HG03066 (cell line): Measurements from ENCODE around the gene LRPAP1.
A peak's percentile ranks its signal among the peaks of the same experiment; 100 is the strongest.

Experiments used
- ATAC-seq: cut with Tn5 transposase; IDR thresholded peaks from one replicate; pipeline ENCODE4 v1.9.1; 2021; ENCODE audit warnings: low read depth; ENCODE audit not compliant: unreplicated experiment

The LRPAP1 gene

DNA sequence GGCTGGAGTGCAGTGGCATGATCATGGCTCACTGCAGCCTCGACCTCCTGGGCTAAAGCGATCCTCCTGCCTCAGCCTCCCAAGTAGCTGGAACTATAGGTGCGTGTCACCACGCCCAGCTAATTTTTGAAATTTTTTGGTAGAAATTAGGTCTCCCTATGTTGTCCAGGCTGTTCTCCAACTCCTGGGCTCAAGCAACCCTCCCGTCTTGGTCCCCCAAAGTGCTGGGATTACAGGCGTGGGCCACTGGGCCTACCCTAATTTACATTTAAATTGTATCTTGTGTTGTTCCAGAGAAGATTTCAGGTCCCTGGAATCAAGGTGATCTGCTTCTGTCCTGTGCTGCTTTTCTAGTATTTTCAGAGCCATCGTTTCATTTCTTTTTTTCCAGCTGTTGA lies 1.2 kb upstream of the LRPAP1 start:
- ATAC-seq: no peak

DNA sequence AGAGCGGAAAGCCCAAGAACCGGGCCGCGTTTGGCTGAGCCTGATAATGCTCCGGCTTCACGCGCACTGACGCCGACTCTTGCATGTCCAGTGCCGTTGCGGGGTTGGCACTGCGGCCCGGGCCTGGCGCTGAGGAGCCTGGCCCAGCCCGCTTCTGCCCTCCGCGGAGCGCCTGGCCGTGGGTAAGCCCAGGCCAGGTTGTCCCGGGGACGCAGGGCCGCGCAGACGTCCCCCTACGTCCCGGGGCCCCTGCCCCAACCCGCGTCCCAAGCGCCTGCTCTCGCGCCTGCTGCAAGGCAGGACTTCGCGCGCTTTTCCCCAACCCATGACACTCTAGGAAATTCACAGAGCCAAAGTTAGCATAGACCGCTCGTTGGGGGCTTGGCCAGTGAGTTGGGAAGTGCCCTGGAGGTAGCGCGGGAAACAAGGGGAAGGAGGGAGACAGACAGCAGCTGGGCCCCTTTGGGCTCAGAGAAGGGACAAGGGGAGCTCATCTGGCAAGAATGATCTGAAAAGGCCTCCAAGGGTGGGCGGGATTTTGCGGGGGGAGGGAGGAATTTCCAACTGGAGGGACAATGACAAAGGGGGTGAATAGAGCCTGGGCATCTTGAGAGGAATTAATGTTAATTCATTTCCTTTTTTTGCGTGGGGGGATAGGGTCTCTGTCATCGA lies 665 bp upstream of the LRPAP1 start:
- ATAC-seq: peak; percentile 11

DNA sequence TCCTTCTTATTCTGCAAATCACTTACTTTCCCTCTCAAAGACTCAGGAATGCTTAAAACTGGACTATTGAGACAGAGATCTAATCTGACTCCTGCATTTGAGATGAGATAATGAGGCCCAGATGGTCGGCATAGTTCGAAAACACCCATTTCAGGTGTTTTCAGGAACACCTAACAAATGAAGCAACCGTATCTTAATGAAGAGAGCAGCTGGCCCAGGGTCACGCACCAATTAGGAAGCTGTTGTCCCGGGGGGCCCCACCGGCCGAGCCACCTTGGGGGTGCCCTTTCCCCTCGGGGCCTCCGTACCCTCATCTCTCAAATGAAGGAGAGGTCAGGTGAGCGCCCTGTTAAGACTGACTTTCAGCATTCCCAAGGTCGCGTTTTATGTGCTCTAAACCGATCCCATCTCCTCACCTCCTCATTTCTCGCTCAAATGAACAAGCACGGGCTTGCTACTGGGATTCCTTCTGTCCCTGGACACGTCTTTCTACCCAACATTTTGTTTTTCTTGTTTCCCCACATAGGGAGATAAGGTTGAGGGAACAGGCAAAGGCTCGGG lies 824 bp downstream of the LRPAP1 start:
- no peak for ATAC-seq

DNA sequence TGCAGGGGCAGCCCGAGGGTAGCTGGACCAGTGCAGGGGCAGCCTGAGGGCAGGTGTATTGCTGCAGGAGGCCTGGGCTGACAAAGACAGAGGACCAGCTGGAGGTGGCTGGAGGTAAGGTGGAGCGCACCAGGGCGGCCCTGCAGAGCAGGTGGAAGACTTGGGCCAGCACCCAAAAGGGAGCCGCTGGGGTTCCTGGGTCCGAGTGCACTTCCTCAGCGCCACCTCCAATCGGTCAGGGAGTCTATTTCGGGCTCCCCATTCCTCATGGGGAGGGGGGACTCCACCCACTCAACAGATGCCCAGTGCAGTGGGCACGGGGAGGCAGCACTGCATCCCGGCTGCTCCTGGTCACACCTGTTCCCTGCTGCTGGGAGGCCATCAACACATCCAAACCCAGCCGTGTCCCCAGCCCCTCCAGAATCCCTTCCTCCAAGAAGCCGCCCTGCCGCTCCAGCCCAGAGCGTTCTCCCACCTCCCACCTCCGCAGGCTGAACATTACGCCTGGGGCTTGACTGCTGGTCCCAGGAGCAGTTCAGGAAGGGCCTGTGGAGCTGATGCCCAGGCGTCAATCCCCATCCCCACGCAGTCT lies 1.5 kb downstream of the LRPAP1 start:
- ATAC-seq: no peak

DNA sequence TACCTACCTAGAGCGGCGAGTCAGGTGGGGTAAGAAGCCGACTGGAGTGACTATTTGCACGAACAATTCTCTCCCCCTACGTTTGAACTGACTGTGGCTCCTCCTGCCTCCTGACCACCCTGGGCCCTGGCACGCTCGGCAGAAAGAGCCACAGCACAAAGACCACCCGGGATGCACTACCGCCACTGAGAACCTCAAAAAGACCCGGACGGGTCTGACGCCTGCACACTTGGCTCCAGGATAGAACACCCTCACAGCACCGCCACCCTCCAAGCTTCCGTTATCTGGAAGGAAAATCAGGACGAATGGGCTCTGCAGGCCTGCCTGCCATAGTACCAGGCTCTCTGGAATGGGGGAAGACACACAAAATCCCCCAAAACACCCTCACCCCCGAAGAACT lies 2.2 kb downstream of the LRPAP1 start:
- ATAC-seq: no peak

DNA sequence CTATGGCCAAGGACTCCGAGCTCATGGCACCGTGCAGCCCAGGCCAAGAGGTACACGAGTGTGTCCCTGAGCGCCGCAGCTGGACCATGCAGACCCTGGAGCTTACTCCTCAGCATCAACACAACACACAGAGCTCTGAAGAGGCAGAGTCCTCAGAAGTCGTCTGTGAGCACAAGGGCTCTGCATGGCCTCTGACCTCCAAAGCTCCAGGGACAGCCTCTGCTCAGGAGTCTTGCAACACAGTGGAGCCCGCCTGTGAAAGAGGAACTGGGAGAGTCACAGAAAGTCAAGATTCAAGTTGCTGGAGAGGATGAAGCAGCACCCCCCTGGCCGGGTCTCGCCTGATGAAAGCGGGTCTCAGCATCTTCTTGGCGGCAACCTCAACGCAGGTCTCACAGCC lies 2.9 kb downstream of the LRPAP1 start:
- no peak for ATAC-seq

DNA sequence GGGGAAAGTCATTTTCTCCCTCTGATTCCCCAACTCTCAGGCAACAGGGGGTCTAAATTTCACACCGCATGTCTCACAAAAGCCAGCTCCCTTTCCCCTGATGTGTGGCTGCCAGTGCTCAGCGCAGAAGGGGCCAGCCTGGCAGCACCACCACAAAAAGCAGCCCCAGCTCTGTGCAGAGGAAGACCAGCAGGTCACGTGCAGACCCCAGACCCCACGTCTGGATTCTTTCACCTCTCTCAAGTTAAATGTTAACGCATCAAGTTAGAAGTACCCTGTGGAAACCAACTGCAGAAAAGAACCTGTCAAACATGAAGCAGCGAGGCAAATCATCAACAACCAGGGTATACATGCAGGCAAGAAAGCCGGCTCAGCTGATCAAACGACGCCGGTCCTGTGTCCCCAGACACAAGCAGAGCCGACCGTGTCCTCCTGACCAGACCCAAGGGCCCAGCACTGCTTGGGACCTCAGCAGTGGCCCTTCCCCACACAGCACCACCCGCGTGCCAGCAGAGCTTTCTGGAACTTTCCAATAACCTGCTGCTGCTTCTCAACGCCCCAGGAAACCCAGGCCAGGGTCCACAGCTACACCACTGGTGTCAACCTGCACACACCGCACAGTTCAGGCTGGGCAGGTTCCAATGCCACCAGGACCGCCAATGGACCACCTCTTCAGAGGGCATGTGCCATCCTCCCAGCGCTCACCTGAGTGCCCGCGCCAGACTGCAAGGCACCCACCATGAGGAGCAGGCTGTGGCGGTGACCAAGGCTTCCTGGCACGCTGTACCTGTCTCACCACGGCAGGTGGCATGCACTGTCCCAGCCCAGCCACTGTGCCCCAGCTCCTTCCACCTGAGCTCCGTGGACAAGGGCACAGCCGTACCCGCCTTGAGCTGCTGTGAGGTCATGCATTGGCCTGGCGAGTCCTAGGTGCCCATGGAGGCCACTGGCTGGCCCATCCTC lies 4.0 kb downstream of the LRPAP1 start:
- no peak for ATAC-seq

DNA sequence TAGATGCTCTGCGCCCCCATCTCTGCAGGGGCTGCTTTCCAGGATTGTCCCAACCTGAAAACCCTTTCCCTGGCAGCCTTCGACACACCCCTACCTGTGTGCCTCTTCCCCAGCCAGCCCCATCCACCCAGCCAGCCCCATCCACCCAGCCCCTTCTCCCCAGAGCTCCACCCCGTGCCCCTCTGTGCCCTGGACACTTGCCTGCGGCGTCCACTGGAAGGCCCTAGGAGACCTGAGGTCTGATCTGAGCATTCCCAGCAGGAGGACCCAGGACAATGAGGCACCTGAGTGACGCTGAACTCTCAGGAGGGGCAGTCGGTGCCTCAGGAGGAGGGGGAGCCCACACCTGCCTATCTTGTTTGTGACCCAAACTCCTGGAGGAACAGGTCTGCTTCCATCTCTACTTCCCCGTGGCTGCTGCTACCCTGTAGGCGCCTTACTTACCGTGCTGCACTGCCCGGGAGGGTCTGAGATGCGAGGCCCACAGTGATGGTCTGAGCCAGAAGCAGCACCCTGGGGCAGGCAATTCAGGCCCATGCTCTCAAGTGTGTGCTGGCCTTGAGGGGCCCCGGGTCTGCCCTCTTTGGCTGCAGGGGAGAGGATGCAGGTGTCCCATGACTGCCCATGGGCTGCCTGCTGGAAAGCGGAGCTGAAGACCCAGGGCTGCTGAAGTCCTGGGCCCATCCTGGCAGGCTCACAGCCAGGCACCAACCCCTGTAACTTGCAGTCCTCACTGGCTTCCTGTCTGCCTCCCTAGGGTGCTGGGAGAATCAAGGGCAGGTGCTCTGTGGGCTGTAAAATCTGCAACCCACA lies 4.9 kb downstream of the LRPAP1 start:
- no peak for ATAC-seq

DNA sequence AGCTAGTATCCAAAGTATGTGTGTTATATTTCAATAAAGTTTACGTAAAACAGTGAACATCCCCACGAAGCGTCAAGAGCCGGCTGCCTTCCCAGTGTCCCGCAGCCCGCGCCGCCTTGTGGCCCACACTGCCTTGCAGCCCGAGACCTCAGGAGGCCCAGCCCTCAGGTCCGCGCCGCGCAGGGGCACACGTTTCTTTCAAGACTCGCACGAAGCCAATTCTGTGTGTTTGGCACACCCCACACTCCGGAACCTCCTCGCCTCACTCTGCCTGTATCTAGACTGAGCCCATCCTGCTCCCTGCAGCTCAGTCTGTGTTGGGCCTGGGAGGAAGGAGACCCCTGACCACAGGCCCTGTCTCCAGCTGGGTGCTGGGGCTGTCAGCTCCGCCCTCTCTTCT lies 5.8 kb downstream of the LRPAP1 start:
- no peak for ATAC-seq

DNA sequence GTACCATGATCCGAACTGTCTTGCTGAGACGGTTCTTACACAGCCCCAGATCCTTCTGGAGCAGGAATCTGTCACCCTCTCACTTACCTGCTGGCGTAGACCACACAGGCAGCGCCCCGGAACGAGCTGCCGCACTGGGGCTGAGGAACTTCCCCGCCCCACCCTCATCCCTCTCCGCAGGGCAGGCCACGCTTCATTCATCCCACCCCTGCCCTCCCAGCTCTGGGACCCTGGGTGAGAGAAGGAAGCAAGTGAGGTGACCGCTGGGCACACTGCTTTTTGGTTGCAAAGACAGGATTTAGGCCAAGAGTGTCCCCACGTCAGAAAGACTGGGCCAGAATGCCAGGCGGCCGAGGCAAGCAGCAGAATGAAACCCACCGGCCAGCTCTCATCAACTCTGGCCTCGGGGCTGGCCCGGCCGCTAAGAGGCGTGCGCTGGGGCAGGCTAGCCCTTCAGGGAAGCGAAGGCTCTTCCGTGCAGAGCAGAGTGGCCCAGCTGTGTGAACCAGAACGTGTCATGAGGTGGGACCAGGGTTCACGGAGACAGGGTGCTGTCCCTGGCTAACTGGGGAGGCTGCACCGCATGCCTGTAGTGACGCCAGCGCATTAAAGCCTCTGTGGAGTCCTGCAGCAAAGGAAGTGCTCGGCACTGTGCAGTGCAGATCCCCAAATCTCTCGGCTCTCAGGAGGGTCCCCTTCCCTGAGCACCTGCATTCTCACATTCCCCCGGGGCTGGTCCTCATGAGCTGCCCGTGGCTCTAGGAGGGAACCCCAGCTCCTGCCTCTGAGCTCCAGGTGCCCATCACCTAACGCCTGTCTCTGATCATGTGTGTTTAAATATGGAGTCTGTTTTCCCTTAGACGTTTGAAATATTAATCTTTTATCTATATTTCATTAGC lies 6.4 kb downstream of the LRPAP1 start:
- no peak for ATAC-seq

DNA sequence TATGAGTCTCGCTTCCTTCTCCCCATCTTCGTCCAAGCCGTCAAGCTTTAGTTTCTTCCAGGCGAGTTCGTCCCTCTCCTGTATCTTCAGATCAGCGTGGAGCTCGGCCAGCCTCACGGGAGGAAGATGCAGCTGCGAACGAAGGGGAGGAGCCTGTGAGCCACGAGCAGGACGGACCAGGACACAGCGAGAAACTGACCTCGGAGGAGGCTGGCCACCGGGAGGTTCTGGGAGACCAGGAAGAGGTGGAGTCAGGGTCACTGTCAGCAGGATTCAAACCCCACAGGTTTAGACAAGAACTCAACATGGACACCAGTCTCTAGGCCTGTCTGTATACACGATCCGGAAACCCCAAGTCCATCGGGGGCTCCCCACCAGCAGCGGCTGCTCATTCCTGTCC lies 7.3 kb downstream of the LRPAP1 start:
- ATAC-seq: no peak

DNA sequence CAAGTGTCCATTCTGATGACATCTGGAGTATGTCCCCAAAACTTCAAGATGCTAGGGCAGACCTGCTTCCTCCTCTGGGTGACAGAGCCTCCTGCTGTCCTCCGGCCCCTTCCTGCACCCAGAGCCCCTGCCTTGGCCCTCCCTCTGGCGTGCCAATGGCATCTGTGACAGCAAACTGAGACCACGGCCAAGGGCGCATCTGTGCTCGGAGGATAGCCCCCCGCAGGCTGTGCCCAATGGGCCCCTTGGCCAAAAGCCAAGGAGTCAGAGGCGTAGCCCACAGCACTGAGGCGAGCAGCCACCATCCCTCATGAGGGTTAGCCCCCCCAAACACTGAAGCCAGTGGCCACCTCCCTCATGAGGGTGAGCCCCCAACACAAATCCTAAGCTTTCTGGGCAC lies 7.9 kb downstream of the LRPAP1 start:
- no peak for ATAC-seq

DNA sequence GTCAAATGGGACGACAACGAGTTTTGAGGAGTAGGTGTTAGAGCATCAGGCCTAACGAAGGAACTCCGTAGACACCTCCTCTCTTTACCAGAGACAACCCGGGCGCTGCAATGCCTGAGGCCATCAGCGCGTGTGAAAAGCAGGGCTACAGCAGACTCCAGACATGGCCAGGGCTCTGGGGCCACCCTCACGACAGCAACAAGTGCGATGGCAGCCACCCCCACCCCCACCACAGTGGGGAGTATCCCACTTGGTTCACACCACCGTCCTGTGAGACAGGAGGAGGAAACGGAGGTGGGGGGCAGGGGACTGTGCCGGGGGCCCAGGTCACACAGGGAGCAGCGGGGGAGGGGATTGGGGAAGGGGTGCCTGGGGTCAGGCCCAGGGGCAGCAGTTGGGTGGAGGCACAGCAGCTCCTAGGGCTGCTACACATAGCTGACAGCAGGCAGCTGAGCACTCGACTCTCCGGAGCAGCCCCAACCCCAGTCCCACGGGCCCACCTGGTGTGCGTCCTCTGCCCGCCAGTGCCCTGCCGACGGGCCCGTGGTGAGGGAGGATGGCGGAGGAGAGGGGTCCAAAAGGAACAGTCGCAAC lies 8.5 kb downstream of the LRPAP1 start:
- ATAC-seq: no peak

DNA sequence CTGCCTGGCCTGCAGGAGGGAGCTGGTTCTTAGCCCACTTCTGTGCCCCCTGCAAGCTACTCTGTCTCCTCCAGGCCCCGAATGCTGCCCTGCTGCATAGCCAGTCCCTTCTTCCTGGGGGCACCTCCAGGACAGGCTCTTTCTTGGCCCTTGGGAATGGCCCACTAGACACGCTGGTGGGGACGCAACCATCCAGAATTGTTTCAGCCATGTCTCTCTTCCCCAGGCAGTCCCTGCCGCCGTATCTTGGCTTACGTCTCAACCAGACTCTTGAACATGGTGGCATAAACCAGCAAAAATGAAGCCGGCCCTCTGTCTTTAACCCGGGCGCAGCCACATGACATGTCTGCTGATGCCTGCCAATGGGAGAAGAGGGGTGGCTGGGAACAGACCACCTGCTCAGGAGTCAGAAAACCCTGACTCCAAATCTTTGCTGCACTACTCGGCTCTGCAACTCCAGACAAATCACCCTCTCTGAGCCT lies 9.0 kb downstream of the LRPAP1 start:
- no peak for ATAC-seq

DNA sequence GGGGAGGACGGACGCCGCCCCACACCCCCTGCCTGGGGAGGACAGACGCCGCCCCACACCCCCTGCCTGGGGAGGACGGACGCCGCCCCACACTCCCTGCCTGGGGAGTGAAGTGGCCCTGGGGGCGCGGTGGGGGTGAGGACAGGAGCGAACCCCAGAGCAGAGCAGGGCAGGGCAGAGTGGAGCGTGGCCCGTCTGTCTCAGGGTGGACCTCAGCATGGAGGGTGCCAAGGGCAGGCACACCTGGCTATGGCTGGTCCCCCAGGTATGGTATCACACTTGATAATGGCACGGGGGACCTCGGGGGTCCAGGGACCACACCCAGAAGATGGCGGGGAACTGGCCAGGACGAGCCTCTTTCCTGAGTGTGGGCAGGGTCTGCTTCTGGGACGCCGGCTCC lies 9.6 kb downstream of the LRPAP1 start:
- no peak for ATAC-seq

DNA sequence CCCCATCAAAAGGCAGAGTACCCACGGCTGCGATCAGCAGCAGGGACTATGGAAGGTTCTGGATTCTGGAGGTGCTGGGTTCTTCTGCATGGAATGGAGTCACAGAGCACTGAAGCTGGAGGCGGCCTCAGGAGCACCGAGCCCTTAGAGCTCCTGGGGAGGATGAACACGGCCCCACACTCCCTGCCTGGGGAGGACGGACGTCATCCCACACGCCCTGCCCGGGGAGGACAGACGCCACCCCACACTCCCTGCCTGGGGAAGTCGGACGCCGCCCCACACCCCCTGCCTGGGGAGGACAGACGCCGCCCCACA lies 9.9 kb downstream of the LRPAP1 start:
- no peak for ATAC-seq

DNA sequence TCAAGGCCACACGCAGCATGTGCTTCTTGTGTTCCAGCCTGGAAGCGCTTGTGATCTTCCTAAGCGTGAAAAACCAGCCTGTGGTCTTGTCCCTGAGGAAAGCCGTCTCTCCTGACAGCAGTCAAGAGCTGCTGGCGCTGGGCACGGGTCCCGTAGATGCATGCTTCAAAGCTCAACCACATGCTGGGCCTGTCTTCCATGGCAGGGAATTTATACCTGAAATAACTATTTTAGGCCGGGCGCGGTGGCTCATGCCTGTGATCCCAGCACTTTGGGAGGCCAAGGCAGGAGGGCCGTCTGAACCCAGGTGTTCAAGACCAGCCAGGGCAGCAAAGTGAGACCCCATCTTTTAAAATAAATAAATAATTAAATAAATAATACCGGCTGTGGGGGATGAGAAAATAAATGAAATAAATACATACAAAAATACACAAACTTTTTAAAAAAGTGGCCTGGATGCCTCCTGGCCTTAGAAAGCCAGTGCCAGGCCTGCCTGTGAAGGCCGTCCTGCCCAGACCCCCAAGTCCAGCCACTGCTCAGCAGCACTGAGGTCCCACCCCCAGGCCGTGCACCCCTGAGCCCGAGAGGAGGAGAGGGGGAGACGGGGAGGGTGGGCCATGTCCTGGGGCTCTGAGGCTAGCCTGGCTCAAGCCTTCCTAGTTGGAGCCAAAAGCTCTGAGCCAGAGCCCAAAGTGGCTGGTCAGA lies 10.4 kb downstream of the LRPAP1 start:
- no peak for ATAC-seq

DNA sequence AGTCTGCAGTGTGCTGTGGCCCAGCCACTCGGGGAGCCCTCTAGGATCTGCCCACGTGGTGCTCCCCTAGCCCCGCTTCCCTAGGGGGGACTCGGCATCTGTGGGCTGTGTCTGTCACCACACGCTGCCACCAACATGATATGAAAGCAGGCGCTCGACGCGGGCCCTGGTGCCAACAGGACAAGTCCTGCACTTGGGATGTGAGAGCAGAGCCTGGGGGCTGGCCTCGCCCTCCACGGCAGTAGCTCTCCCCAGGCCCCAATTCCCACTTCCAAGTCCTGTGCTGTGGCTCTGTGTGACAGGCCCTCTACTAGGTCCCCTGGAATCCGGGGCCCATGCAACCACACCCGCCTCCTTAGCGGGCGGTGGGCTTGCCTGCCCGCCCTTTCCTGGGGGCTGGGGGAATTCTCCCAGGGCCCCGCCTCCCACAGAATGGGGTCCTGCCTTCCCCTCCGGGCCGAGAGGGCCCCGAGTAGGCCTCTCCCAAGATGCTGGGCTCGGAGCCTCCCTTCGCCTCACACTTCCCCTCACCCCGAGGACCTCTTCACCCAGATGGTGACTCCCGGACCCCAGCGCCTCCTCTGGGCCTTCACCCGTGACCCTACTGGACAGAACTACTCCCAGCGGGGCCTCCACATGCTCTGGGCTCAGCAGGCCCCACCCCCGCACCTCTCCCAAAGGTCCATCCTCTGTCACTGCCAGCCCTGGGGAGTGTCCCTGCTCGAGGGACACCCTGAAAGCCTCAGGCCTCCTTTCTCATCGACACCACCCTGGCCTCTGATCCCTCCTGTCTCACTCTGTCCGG lies 11.2 kb downstream of the LRPAP1 start:
- no peak for ATAC-seq
